Heart left ventricle (tissue), 16 donors: ENCODE results near the gene TREML4. TPM values are rescaled to one million over a fixed set of nuclear protein-coding genes. Genes with fewer than 3 reads are reported as not detected.

Experiments used
- ATAC-seq, 4 donors: fragments of 200-7000 bp; cut with Tn5 transposase; one replicate each; pipeline ENCODE4 v1.9.1; 2020 to 2022; ENCODE audit warnings: moderate library complexity in 4 of 4, mild to moderate bottlenecking in 3 of 4, moderate number of reproducible peaks in 1 of 4
- DNase-seq, 5 donors: peaks; one replicate each; pipeline ENCODE4 v3.0.0-alpha.2; 2020
- H3K27ac ChIP-seq, 12 donors: fragments of 200-600 bp; sonication (generic) in 4 of 12; one replicate each; pipeline versions ENCODE4 v1.5.0 to v1.8.0; 2016 to 2022; ENCODE audit warnings: mild to moderate bottlenecking in 2 of 12
- H3K27me3 ChIP-seq, 9 donors: fragments of 200-600 bp; sonication (generic) in 2 of 9; one replicate each; pipeline versions ENCODE4 v1.5.1 to v1.8.0; 2016 to 2022; ENCODE audit warnings: mild to moderate bottlenecking in 3 of 9
- H3K36me3 ChIP-seq, 9 donors: fragments of 200-600 bp; sonication (generic) in 2 of 9; one replicate each; pipeline versions ENCODE4 v1.5.0 to v1.8.0; 2018 to 2022; ENCODE audit warnings: mild to moderate bottlenecking in 2 of 9
- H3K4me1 ChIP-seq, 12 donors: fragments of 200-600 bp; sonication (generic) in 4 of 12; one replicate each; pipeline versions ENCODE4 v1.5.0 to v1.8.0; 2016 to 2022; ENCODE audit warnings: mild to moderate bottlenecking in 3 of 12
- H3K4me3 ChIP-seq, 12 donors: fragments of 200-600 bp; sonication (generic) in 4 of 12; one replicate each; pipeline versions ENCODE4 v1.5.0 to v1.8.0; 2017 to 2022; ENCODE audit warnings: mild to moderate bottlenecking in 9 of 12, moderate library complexity in 4 of 12
- H3K9me3 ChIP-seq, 12 donors: fragments of 200-600 bp; sonication (generic) in 4 of 12; one replicate each; pipeline versions ENCODE4 v1.5.0 to v1.8.0; 2016 to 2022; ENCODE audit warnings: mild to moderate bottlenecking in 1 of 12
- POLR2A ChIP-seq, 2 donors: fragments of 450-650 bp; IDR thresholded peaks; one replicate each; pipeline ENCODE4 v1.6.1; 2017; ENCODE audit warnings: antibody characterized with exemption in 2 of 2, mild to moderate bottlenecking in 2 of 2, moderate library complexity in 2 of 2
- WGBS, 4 donors: extraction: QIAGEN DNeasy Blood & Tissue Kit in 2 of 4; methylation state at CpG; one replicate each; pipeline versions ENCODE4 v1.1.5 to v1.1.7; 2013 to 2018; 5-methylcytosine and 5-hydroxymethylcytosine counted together
- intact Hi-C, 10 donors: fragments of 100-400 bp; cut with DNase I; formaldehyde crosslinking; loops; one replicate each; pipeline versions ENCODE4 v1.11.1 to v1.14.2; 2022
- polyA plus RNA-seq, 2 donors: library from polyadenylated mRNA; stranded (reverse); fragments of 200-250 nt; gene quantifications; one replicate each; pipeline ENCODE4 v1.2.3, GENCODE V29; 2013
- total RNA-seq, 9 donors: library from RNA; depleted of rRNA in 2 of 9; stranded (reverse); fragments of >200 nt in 2 of 9; fragmentation: NEBNext Ultra II Directional in 3 of 9; extraction: Animal tissue kit (Norgen Biotek cat#: 25700) in 3 of 9; gene quantifications; one replicate each; pipeline versions ENCODE4 v1.1.0 to v1.2.4, GENCODE V29; 2016 to 2023
- TF ChIP-seq, protein P1 (sequence below), 12 donors: fragments of 200-600 bp; sonication (generic) in 4 of 12; IDR thresholded peaks; one replicate each; pipeline versions ENCODE4 v1.5.0 to v1.8.0; 2018 to 2022; ENCODE audit warnings: antibody characterized with exemption in 12 of 12, mild to moderate bottlenecking in 5 of 12
- donor health status: ischemic (EF 13 %, LVEDD 7.1; RV severe dilation, severe dysfunction).
- donor health status: healthy with polysubstance abuse.
- donor health status: DM: no; HTN: yes; CAD: no.
- donor health status: DM: no; HTN: no; CAD: no.
- donor health status: ischemic (EF 25% LVEDD 6.9; RV normal size, moderate dysfunction).
- donor health status: ischemic (EF 25% LVEDD 5.7; RV mildly dilated, moderate dysfunction).
- donor health status: healthy.
- donor health status: DM: yes; HTN: yes; CAD: no.
- donor health status: ischemic (EF 35%, LVEDD 5.7; RV mildly dilated, moderate dysfunction).
- donor health status: nonischemic (EF 11% LVEDD 7.7; RV severe dilation, severe dysfunction).
- donor health status: DM: yes; HTN: yes; CAD: no.
- donor health status: PGD.
- donor health status: ischemic (EF 29% LVEDD 5.4; RV normal size, mild dysfunction).
- donor health status: nonischemic (EF 23%, LVEDD 6.1; RV moderate dilation, normal function).

The TREML4 gene
- total and polyA plus RNA-seq, 11 donors: 0.07 TPM; not detected in 10

DNA sequence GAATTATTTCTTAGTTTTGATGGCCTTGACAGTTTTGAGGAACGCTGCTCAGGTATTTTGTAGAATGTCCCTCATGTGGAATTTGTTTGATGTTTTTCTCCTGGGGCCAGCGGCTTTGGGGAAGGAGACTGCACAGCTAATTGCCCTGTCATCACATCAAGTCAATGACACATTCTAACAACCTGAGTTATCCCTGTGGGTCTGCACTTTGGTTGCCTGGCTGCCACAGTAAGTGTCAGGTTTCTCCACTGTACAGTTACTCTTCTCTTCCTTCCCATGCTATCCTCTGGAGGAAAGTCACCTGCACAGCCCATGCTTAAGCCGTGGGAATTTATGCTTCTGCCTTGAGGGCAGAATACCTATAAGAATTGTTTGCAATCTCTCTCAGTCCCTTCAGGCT lies 1.4 kb upstream of the TREML4 start:
- TF ChIP-seq, protein P1, sequence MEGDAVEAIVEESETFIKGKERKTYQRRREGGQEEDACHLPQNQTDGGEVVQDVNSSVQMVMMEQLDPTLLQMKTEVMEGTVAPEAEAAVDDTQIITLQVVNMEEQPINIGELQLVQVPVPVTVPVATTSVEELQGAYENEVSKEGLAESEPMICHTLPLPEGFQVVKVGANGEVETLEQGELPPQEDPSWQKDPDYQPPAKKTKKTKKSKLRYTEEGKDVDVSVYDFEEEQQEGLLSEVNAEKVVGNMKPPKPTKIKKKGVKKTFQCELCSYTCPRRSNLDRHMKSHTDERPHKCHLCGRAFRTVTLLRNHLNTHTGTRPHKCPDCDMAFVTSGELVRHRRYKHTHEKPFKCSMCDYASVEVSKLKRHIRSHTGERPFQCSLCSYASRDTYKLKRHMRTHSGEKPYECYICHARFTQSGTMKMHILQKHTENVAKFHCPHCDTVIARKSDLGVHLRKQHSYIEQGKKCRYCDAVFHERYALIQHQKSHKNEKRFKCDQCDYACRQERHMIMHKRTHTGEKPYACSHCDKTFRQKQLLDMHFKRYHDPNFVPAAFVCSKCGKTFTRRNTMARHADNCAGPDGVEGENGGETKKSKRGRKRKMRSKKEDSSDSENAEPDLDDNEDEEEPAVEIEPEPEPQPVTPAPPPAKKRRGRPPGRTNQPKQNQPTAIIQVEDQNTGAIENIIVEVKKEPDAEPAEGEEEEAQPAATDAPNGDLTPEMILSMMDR (IDR thresholded peaks at IDR 0.05): no peak
- no peak for TF ChIP-seq POLR2A (IDR thresholded peaks at IDR 0.05)
- no peak for DNase-seq
- Histone ChIP-seq H3K27me3 (peaks cover 0 to 29% (median 0%) of the 10 kb centered on the region in 9 donors), H3K4me3 (no peak overlapping the region), H3K36me3 (no peaks in the 10 kb centered on the region), H3K9me3 (no peaks in the 10 kb centered on the region), H3K4me1 (no peaks in the 10 kb centered on the region), H3K27ac (no peak overlapping the region)
- intact Hi-C loops: no loop called here
- no peak for ATAC-seq
- 22 to 37% (median 26%) methylated on average over 3 of the region's 3 CpGs for WGBS, 4 donors

DNA sequence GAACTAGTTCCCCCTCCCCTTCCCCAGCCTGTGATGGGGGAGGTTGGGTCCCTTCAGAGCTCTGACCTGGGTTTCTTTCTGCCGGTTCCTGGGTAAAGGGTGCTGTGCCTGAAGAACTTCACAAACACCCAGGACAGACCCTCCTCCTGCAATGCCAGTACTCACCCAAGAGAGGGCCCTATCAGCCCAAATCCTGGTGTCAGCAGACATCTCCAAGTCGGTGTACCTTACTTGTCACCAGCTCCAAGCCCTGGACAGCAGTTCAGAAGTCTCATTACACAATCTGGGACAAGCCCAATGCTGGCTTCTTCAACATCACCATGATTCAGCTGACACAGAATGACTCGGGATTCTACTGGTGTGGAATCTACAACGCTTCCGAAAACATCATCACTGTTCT lies 467 bp downstream of the TREML4 start:
- TF ChIP-seq, protein P1 (IDR thresholded peaks at IDR 0.05): no peak
- TF ChIP-seq POLR2A (IDR thresholded peaks at IDR 0.05): no peak
- Histone ChIP-seq H3K9me3 (no peaks in the 10 kb centered on the region), H3K36me3 (no peaks in the 10 kb centered on the region), H3K27me3 (peaks cover 0 to 29% (median 0%) of the 10 kb centered on the region in 9 donors), H3K27ac (no peak overlapping the region), H3K4me3 (no peak overlapping the region), H3K4me1 (no peaks in the 10 kb centered on the region)
- peak in 2 of 4 donors; percentile 7 to 33 for ATAC-seq
- intact Hi-C loops: no loop called here
- 44 to 66% (median 49%) methylated on average over 5 of the region's 5 CpGs for WGBS, 4 donors
- no peak for DNase-seq

DNA sequence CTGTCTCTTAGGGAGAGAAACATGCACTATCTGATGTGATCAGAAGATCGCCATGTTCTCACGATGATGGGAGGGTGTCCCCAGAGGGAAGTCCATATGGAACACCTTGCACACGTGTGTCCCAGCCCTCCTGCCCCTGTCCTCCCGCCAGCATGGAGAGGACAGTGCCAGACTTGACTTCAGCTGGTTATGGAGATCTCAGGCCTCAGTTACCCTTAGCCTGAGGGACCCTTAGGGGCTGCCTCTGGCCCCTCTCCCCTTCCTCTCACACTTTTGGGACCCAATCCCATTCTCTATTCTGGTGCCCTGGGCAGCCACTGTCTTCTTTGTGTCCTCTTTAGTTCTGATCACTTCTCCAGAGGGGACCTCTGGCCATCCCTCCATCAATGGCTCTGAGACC lies 1.6 kb downstream of the TREML4 start:
- DNase-seq (no peak), ATAC-seq (no peak)
- intact Hi-C loops: no loop called here
- Histone ChIP-seq H3K27me3 (peaks cover 0 to 27% (median 0%) of the 10 kb centered on the region in 9 donors), H3K27ac (no peak overlapping the region), H3K36me3 (no peaks in the 10 kb centered on the region), H3K4me3 (no peak overlapping the region), H3K4me1 (no peaks in the 10 kb centered on the region), H3K9me3 (no peaks in the 10 kb centered on the region)
- TF ChIP-seq POLR2A (IDR thresholded peaks at IDR 0.05): no peak
- TF ChIP-seq, protein P1 (IDR thresholded peaks at IDR 0.05): no peak
- 87 to 89% (median 88%) methylated on average over 4 of the region's 4 CpGs for WGBS, 4 donors

DNA sequence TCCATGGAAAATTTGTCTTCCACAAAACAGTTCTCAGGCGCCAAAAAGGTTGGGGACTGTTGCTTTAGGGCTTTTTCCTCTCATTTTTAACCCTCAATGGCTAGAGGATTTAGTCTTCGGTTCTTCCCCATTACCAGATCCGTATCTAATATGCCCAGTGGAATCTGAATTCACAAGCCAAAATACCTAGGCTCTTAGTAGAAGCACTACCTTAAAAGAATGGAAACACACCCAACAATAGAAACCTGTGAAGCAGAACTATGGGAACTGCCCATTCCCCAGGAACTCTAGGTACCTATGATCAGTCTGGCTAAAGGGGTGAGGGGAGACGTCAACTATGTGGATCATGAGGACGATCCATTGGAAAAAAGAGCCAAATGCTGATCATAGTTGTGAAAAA lies 3.1 kb downstream of the TREML4 start:
- no peak overlapping the region for H3K27ac ChIP-seq
- DNase-seq (no peak), ATAC-seq (no peak)
- no peaks in the 10 kb centered on the region for H3K4me1 ChIP-seq
- intact Hi-C loops: no loop called here
- H3K4me3 ChIP-seq: no peak overlapping the region
- no peak for TF ChIP-seq POLR2A (IDR thresholded peaks at IDR 0.05)
- TF ChIP-seq, protein P1 (IDR thresholded peaks at IDR 0.05): no peak
- H3K9me3 ChIP-seq: no peaks in the 10 kb centered on the region
- WGBS, 4 donors: 49 to 92% (median 62%) methylated on average over 5 of the region's 5 CpGs
- peaks cover 0 to 24% (median 0%) of the 10 kb centered on the region in 9 donors for H3K27me3 ChIP-seq
- no peaks in the 10 kb centered on the region for H3K36me3 ChIP-seq
